Hippocampal formation (tissue), 2 donors: ENCODE measurements around the gene PDZD2.

ENCODE experiments used
- DNase-seq, 2 donors: peaks; one replicate each; lab custom pipeline; 2025; lab: John Stamatoyannopoulos, UW

The PDZD2 gene

GRCh38 chr5:31638345-31638744, 586 bp upstream of the PDZD2 start:
- peak in 1 of 2 donors; percentile 9 for DNase-seq

GRCh38 chr5:31639481-31640411, 815 bp downstream of the PDZD2 start:
- no peak for DNase-seq

- no peak for DNase-seq
Measured at GRCh38 chr5:31640573-31640972, 1.6 kb downstream of the PDZD2 start.

GRCh38 chr5:31641059-31641458, 2.1 kb downstream of the PDZD2 start:
- no peak for DNase-seq

- DNase-seq: no peak
Measured at GRCh38 chr5:31641575-31641974, 2.6 kb downstream of the PDZD2 start.

- DNase-seq: peak in 1 of 2 donors; percentile 7
Measured at GRCh38 chr5:31645420-31646081, 6.6 kb downstream of the PDZD2 start.

GRCh38 chr5:31648326-31648725, 9.4 kb downstream of the PDZD2 start:
- DNase-seq: no peak

- no peak for DNase-seq
Measured at GRCh38 chr5:31651241-31651640, 12.3 kb downstream of the PDZD2 start.

GRCh38 chr5:31655491-31655890, 16.6 kb downstream of the PDZD2 start:
- no peak for DNase-seq

GRCh38 chr5:31656806-31657205, 17.9 kb downstream of the PDZD2 start:
- DNase-seq: no peak

GRCh38 chr5:31657315-31657979, 18.5 kb downstream of the PDZD2 start:
- DNase-seq: no peak

GRCh38 chr5:31661257-31661656, 22.3 kb downstream of the PDZD2 start:
- DNase-seq: no peak

- DNase-seq: no peak
Measured at GRCh38 chr5:31663519-31663918, 24.6 kb downstream of the PDZD2 start.

- DNase-seq: no peak
Measured at GRCh38 chr5:31664566-31664965, 25.6 kb downstream of the PDZD2 start.

GRCh38 chr5:31671339-31671741, 32.4 kb downstream of the PDZD2 start:
- DNase-seq: peak in 1 of 2 donors; percentile 21

- no peak for DNase-seq
Measured at GRCh38 chr5:31674371-31674951, 35.5 kb downstream of the PDZD2 start.

GRCh38 chr5:31675472-31675871, 36.5 kb downstream of the PDZD2 start:
- no peak for DNase-seq

- no peak for DNase-seq
Measured at GRCh38 chr5:31678180-31678579, 39.2 kb downstream of the PDZD2 start.

- no peak for DNase-seq
Measured at GRCh38 chr5:31680528-31680927, 41.6 kb downstream of the PDZD2 start.

- no peak for DNase-seq
Measured at GRCh38 chr5:31682025-31682424, 43.1 kb downstream of the PDZD2 start.

GRCh38 chr5:31682851-31683250, 43.9 kb downstream of the PDZD2 start:
- DNase-seq: no peak

- no peak for DNase-seq
Measured at GRCh38 chr5:31688515-31689092, 49.7 kb downstream of the PDZD2 start.
